ENCODE measurements around the gene RPS25.
"Not testable (repeated sequence)": the region's sequence is repeated elsewhere in the genome, so short reads cannot be mapped to it uniquely, and the experiment has no call there.

Gene RPS25

DNA sequence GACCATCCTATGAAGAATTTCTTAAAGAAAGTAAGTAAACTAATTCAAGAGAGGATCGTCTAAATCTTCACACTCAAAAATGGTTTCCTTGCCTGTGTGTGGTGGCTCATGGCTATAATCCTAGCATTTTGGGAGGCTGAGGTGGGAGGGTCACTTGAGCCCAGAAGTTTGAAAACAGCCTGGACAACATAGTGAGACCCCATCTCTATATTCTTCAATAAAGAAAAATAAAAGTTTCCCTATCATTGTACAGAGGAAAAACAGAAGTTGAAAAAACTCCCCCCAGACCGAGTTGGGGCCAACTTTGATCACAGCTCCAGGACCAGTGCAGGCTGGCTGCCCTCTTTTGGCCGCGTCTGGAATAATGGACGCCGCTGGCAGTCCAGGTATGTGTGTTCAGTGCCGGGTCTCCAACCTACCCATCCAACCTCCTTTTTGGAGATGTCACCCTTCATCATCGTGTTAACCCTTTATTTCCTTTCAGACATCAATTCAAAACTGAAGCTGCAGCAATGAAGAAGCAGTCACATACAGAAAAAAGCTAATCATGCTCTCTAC is 3.0 kb downstream of the RPS25 start:
- DNase-seq (ENCODE audit: low spot score), result no peak

DNA sequence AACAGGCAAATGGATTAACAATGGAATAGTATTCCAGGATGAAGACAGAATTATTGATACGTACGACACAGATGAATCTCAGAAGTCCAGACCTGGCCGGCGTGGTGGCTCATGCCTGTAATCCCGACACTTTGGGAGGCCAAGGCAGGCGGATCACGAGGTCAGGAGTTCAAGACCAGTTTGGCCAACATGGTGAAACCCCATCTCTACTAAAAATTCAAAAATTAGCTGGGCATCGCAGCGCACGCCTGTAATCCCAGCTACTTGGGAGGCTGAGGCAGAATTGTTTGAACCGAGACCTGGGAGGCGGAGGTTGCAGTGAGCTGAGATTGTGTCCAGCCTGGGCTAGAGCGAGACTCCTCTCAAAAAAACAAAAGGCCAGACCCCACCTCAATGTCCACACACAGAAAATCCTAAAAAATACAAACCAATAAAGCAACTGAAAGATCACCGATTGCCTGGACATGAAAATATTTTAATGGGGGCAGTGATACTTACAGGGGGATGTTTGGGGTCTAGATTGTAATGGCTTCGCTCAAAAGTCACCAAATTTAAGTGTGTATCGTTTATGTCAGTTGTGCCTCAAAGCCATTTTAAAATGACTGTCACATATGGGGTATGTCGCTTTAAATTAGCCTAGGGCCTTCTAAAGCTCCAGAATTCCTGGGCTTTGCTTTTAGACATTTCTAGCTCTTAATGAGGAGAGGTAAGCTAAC is 3.8 kb downstream of the RPS25 start:
- no peak for DNase-seq (ENCODE audit: low spot score)

DNA sequence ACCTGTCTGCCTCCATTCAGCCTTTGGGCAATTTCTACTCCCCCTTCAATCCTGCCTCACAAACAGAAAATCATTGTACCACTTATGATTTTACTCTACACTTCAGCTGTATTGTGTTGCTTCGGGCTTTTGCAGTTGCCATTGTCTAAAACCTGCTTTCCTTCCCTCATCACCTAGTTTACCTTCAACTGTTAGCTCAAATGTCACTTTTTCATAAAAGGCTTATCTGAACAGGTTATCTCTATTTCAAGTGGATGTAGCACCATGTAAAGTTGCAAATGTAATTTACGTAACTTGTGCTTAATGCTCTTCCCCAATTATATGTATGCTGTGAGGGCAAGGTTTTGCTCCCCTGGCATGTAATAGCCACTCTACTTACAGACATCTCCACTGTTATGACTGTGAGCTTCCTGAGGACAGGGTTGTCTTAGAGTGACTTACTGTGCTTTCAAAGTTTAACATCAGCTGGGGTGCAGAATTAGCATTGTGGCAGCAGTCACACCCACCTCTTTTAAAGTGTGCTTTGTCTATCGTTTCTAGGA is 5.4 kb downstream of the RPS25 start:
- DNase-seq (ENCODE audit: low spot score), result no peak

DNA sequence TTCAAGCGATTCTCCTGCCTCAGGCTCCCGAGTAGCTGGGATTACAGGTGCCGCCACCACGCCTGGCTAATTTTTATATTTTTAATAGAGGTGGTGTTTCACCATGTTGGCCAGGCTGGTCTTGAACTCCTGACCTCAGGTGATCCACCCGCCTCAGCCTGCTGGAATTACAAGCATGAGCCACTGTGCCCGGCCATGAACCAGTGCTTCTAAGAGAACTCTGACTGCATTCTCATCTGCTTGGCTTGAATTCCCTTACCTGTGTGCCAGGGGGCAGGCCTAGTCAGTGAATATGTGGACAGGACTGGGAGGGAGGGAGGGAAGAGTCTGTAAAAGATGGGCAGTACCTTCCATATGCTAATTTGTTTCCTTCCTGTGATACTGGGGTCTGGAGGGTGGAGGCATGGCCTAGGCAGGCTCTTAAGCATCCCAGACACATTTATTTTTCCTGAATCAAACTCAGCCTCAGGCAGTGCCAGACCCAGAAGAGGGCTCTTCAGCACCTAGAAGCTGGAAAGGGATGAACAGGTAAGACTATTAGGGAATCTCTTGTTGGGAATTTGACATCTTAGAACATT is 6.6 kb downstream of the RPS25 start:
- peak; percentile 34 for DNase-seq (ENCODE audit: low spot score)

DNA sequence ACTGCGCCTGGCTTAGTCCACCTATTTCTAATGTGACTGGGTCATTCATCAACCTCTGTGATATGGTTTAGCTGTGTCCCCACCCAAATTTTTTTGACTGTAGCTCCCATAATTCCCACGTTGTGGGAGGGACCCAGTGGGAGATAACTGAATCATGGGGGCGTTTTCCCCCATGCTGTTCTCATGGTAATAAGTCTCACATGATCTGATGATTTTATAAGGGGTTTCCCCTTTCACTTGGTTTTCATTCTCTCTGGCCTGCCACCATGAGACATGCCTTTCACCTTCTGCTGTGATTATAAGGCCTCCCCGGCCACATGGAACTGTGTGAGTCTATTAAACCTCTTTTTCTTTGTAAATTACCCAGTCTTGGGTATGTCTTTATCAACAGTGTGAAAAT is 11.5 kb downstream of the RPS25 start:
- no peak for DNase-seq (ENCODE audit: low spot score)

DNA sequence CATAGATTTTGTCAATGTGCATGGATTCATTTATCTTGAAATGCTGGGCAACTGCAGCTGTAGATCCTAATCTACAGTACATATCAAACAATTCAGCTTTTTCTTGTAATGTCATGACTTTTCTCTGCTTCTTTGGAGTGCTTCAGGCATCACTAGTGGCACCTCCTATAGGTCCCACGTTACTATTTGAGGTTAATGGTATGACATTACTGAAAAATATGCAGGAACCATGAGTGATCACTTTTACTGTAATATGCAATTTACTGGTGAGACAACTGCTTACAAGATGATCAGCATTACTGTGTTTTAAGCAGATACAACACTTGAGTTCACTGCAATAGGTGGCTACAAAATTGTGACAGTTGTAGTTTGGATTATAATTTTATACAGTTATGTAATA is 17.2 kb downstream of the RPS25 start:
- no peak for DNase-seq (ENCODE audit: low spot score)

DNA sequence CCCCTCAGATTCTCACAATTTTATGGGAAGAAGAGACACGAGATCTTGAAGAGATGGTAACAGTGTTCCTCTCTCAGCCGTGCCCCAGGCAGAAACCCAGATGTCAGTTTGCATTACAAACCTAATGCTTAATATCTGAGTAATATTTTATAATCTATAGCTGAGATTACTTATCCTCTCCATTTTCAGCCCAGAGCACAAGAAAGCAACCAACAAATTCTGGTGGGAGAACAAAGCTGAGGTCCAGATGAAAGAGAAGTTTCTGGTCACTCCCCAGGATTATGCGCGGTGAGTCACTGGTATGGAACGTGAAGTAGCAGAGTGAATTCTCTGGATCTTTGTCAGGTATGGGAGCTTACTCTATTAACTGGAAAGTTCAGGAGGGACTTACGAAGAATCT is 19.3 kb downstream of the RPS25 start:
- peak; percentile 93 for DNase-seq (ENCODE audit: low spot score)

DNA sequence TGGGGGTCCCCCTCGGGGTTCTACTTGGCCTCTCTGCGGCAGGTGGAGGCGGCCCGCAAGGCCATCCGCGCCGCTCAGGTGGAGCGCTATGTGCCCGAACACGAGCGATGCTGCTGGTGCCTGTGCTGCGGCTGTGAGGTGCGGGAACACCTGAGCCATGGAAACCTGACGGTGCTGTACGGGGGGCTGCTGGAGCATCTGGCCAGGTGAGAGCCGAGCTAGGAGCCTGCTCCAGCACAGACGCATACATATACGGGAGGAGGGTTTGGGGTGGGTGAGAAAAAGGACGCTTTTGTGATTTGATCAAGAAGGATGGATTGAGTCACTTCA is 19.8 kb downstream of the RPS25 start:
- peak; percentile 33 for DNase-seq (ENCODE audit: low spot score)

DNA sequence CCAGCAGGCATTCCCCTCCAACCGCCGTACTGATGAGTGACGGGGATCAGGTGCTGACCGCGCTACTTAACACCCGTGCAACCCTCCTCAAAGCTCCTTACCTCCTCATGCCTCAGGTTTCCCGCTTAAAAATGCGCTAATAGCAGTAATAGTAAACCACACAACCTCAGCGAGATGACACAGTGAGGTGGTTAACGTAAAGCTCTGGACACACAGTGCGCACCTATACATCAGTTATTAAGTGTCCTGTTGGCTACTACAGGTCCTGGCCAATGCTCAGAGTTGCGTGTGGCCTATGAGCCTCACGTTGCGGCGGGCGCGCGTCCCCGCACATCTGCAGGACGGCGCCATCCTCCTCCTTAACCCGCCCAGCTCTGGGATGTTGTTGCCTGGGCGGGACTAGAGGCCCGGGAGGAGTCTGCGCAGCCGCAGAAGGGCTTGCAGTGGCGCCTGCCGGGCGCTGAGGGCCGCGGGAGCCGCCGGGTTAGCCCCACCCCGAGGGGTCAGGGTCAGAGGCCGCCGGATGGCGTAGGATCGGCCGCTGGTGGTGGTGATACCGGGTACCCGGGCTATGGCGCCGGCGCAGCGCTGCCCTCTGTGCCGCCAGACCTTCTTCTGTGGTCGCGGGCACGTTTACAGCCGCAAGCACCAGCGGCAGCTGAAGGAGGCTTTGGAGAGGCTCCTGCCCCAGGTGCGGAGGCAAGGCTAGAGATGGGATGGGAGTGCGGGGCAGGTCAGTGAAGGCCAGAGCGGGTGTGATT is 20.3 kb downstream of the RPS25 start, which contains the start of gene CENATAC:
Gene CENATAC (plus strand): TSS at position 512 of the 761 bp plus-strand sequence. CDS start 60 bp downstream, at position 572.
- peak; percentile 91 for DNase-seq (ENCODE audit: low spot score)

DNA sequence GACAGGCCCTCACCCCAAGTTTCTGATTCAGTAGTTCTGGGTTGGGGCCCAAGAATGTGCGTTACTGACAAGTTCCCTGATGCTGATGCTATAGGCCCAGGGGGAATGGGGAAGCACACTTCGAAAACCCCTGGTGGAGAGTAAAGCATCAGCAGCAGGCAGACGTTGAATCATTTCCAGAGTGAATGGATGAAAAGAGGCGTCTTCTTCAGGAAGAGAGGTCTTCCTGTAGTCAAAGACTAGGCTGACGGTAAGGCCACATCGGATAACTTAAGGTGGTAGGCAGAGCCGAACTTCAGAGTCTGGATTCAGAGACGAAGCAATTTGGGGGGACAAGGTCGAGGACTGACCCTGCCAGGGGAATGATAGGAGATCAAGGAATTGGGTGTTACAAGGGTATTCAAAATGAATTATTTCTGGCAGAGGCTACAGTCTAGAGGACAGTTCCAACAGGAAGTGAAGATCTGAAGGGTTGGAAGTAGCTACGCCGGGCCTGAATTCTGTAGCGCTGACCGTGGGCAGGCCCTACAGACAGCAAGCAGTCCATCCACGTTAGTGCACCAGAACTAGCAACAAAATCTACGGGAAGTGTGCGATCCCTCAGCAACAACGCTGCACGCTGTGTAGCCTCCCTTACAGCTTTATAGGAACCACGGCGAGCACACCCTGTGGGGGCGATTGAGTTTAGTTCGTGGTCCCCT is 21.1 kb downstream of the RPS25 start:
- peak; percentile 29 for DNase-seq (ENCODE audit: low spot score)

DNA sequence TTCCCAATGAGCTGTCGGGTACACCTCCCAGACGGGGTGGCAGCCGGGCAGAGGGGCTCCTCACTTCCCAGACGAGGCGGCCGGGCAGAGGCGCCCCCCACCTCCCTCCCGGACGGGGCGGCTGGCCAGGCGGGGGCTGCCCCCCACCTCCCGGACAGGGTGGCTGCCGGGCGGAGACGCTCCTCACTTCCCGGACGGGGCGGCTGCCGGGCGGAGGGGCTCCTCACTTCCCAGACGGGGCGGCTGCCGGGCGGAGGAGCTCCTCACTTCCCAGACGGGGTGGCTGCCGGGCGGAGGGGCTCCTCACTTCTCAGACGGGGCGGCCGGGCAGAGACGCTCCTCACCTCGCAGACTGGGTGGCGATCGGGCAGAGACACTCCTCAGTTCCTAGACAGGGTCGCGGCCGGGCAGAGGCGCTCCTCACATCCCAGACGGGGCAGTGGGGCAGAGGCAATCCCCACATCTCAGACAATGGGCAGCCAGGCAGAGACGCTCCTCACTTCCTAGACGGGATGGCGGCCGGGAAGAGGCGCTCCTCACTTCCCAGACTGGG is 26.6 kb downstream of the RPS25 start:
- DNase-seq (ENCODE audit: low spot score), result not testable (repeated sequence)

DNA sequence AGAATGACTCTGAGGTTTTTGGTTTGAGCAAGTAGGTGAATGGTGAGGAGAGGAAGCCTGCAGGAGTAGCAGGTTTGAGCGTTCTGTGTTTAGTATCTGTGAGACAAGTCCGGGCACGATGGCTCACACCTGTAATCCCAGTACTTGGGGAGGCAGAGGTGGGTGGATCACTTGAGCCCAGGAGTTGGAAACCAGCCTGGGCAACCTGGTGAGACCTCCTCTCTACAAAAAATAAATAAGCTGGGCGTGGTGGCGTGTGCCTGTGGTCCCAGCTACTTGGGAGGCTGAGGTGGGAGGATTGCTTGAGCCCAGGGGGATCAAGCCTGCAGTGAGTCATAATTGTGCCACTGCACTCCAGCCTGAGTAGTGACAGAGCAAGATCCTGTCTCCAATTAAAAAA is 29.9 kb downstream of the RPS25 start:
- no peak for DNase-seq (ENCODE audit: low spot score)

DNA sequence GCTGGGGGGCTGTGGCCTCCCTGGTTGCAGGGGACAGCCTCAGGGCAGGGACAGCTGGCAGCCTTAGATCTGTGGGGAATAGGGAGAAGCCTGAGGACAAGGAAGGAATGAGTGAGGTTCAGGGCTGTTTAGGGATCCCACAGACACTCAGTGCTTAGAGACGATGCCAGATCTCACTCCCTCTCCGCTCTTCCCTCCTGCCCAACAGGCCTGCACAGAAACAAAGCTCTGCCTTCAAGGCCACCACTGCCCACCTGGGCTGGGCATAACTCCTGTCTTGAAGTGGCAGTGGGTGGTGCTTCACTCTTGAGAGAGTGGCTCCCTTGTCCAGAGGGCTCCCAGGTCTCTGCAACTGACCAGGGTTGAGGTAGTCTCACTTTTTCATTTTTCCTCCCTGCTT is 33.3 kb downstream of the RPS25 start:
- DNase-seq (ENCODE audit: low spot score), result no peak

DNA sequence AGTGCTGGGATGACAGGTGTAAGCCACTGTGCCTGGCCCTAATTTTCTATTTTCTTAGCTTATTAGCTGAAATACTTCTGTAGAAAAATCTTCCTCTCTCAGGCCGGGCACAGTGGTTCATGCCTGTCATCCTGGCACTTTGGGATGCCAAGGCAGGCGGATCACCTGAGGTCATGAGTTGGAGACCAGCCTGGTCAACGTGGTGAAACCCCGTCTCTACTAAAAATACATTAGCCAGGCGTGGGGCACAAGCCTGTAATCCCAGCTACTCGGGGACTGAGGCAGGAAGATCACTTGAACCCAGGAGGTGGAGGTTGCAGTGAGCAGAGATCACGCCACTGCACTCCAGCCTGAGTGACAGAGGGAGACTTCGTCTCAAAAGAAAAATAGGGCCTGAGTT is 33.8 kb downstream of the RPS25 start:
- not testable (repeated sequence) for DNase-seq (ENCODE audit: low spot score)

DNA sequence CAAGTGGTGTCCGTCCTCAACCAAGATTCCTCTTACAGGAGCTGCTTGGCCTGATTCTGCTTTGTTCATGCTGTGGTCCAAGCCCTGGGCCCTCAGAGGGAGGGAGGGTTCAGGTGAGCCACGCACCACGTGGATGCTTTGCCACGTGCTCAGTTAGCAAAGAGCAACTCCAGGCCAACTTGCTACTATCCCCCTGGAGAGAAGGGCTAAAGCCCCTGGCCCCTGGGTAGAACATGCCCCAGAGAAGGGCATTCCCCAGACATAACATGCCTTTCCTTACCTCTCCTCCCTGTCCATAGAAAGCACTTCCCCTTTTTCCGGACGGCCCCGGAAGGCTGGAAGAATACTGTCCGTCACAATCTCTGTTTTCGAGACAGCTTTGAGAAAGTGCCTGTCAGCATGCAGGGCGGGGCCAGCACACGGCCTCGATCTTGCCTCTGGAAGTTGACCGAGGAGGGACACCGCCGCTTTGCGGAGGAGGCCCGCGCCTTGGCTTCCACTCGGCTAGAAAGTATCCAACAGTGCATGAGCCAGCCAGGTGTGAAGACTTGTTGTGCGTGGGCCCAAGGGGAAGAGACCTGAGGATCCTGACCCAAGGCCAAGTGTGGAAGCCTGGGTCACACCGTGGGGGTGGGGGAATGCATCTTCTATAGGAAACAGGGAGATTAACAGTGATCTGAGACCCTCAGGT is 37.8 kb downstream of the RPS25 start:
- no peak for DNase-seq (ENCODE audit: low spot score)

DNA sequence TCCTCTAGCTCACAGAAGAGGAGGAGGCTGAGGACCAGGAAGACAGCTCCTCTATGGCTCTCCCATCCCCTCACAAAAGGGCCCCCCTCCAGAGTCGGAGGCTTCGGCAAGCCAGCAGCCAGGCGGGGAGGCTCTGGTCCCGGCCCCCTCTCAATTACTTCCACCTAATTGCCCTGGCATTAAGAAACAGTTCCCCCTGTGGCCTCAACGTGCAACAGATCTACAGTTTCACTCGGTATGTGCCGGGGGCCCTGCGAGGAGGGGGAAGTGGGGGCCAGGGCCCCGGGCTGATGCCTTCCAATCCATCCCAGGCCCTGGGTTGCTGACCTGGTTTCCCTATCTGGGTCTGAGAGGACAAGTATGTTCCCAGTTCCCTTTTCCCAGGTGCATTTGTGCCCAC is 38.7 kb downstream of the RPS25 start:
- no peak for DNase-seq (ENCODE audit: low spot score)

DNA sequence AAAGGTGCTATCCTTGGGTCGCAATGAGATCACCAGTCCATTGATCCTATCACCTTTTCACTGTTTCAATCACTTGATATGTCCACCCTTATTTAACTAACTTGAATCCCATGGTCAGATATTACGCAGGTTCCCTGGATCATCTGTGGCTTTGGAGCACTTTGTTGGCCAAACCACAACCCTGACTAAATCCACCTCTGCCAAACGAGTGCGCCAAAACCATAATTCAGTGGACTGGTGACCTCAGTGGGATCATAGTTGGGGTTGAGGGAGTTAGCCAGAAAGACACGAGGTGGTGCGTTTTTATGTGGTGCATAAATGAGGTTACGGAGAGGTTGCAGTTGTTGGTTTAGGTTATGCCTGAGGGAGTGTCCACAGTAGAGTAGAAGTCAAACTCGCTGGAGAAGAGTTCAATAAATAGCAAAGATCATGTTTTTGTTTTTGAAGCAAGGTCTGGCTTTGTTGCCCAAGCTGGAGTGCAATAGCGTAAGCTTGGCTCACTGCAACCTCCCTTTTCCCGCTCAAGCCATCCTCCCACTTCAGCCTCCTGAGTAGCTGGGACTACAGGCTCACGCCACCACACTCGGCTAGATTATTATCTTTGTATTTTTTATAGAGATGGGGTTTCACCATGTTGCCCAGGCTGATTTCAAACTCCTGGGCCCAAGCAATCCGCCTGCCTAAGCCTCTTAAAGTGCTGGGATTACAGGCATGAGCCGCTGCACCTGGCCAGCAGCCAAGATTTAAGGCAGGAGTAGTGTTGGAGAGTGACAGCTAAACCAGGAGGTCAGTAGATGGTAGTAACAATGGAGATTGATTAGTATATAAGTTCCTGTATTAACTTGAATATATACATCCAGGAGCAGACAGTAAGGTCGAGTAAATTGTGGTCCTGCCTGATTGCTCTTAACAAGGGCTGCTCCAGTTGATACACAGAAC is 42.1 kb downstream of the RPS25 start:
- DNase-seq (ENCODE audit: low spot score), result peak; percentile 19

DNA sequence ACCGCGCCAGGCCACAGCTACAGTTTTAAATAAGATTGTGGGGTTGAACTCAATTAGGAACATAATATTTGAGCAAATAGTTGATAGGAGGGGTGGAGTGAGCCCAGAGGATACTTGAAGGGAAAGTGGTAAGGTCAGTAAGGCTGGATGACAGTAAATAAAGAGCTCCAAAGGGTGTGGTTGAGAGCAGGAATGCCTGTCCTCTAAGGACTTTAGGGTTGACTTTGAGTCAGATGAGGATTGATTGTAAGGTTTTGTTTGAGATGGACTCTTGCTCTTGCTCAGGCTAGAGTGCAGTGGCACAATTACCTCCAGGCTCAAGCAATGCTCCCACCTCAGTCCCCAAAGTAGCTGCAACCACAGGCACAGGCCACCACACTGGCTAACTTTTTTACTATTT is 44.2 kb downstream of the RPS25 start:
- no peak for DNase-seq (ENCODE audit: low spot score)

DNA sequence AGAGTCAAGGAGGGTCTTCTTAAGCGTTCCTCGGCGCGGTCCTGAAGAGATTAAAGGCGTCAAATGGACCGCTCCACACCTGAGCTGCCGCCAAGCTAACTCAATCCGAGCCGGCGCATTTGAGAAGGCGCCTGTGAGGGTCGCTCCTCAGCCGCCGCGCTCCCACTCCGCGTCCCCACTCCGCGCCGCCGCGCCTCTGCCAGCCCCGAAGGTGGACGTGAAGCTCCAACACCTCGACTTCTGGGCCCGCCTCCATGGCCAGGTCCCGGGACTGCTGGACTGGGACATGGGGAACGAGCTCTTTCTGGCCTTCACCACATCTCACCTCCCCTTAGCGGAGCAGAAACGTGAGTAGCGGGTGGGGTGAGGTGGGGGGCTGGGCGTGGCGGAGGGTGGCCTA is 46.5 kb downstream of the RPS25 start, which contains the start of gene FOXR1:
Gene FOXR1 (plus strand): TSS at position 116 of the 400 bp plus-strand sequence. CDS start 171 bp downstream, at position 287.
- no peak for DNase-seq (ENCODE audit: low spot score)

DNA sequence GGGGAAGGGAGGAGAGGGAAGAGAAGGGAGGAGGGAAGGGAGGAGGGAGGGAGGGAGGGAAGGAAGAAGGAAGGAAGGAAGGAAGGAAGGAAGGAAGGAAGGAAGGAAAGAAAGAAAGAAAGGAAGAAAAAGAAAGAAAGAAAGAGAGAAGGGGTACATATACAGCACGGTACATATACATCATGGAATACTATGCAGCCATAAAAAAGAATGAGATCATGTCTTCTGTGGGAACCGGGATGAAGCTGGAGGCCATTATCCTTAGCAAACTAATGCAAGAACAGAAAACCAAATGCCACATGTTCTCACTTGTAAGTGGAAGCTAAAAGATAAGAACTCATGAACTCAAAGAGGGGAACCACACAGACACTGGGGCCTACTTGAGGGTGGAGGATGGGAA is 48.6 kb downstream of the RPS25 start:
- not testable (repeated sequence) for DNase-seq (ENCODE audit: low spot score)
